Dedifferentiated amniotic fluid mesenchymal stem cell (primary cell): ENCODE measurements around the gene IFNL2.
"Not testable (repeated sequence)": the region's sequence is repeated elsewhere in the genome, so short reads cannot be mapped to it uniquely, and the experiment has no call there.

Source experiments
- DNase-seq: peaks from one replicate; pipeline ENCODE4 v3.0.0-alpha.2; 2016; ENCODE audit errors: extremely low spot score

The IFNL2 gene

GRCh38 chr19:39253374-39254149, 14.6 kb upstream of the IFNL2 start:
- DNase-seq, result peak; percentile 9

GRCh38 chr19:39254531-39255345, 13.5 kb upstream of the IFNL2 start:
- peak; percentile 12 for DNase-seq

GRCh38 chr19:39257227-39257626, 11.0 kb upstream of the IFNL2 start:
- peak; percentile 14 for DNase-seq

GRCh38 chr19:39261704-39262103, 6.5 kb upstream of the IFNL2 start:
- no peak for DNase-seq

DNA sequence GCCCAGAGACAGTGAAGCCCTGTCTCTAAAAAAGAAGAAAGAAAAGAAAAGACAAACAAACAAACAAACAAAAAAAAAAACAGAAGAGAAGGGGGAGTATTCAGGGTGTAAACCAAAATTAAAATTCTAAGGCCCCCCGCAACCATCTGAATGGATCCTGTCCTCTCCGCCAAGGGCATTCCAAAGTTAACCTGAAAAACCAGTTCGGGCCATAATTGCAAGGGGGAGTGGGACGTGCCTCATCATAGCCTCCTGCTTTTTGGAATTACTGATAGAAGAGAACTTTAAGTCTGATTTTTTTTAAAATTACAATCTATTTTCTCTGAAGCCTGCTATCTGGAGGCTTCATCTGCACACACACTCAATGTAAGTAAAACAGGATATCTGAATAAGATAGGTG, 5.7 kb upstream of the IFNL2 start:
- no peak for DNase-seq

DNA sequence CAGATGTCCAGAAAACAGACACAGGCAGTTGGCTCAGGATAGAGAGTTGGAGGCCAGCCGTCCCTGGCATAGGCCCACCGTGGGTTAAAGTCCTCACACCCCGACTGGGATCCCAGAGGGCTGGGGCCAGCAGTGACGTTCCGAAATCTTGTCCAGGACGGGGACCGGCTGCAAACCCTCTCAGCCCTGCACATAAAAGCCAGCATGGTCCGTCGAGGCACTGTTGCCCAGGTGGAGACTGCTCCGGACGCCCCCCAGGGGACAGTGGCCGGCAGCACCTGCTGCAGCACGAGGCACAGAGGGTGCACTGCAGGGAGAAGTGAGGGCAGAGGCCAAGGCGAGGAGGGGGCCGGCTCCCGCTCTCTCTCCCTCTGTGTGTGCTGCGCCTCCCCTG, 4.3 kb upstream of the IFNL2 start:
- no peak for DNase-seq

DNA sequence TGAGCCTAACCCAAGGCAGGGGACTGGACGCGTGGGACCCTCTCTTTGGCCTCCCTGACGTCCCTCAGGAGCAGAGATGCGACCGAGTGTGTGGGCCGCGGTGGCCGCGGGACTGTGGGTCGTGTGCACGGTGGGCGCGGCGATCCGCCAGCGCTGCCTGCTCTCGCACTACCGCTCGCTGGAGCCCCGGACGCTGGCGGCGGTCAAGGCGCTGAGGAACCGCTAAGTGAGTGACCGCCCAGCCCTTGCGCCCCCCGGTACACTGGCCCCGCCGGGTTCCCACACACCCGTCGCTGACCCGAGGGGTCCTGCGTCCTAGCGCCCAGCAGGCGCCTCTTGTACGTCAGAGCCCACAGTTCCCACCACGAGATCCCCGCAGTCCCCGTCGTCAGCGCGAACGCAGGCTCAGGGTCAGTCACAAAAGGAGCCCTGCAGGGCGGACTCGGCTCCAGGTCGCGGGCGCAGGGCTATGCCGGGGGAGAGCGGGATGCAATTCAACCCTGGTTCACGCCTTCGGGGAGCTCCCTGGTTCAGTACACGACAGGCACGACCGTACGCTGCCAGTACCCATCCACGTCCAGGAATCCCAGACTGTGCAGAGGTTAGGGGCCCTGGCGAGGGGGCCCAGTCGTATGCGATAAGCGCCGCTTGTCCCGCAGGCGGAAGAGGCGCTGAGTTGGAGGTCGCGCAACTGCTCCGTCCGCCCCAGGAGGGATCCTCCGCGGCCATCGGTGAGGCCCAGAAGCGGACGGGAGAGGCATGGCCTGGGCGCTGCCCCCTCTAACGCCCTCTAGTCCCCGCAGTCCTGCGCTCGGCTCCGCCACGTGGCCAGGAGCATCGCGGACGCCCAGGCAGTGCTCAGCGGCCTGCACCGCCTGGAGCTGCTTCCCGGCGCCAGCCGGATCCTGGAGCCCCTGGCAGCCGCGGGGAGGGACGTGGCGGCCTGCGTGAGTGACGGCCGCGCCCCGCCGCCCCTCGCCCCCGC, 3.6 kb upstream of the IFNL2 start:
- no peak for DNase-seq

DNA sequence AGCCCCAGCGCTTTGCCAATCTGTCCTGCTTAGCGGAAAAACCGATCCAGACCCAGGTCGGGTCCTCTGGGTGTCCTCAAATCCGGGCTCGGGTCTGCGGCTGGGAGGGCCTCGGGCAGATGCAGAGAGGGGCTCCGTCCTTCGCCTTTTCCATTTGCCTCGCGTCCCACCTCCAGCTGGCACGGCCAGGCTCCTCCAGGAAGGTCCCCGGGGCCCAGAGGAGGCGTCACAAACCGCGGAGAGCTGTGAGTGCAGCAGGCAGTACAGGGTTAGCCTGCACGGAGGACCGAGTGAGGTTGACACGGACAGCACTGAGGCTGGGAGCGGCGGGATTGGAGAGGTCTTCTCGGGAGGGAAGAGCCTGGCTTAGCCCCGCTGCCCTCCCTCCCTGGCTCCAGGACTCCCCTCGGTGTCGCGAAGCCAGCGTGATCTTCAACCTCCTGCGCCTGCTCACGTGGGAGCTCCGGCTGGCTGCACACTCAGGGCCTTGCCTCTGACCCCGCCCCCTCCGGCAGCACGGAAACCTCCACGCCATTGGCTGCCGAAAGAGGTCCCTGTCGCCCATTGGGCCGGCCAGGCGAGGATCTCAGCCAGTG, 2.8 kb upstream of the IFNL2 start:
- DNase-seq, result no peak

GRCh38 chr19:39268531-39269223, 481 bp downstream of the IFNL2 start:
- not testable (repeated sequence) for DNase-seq

DNA sequence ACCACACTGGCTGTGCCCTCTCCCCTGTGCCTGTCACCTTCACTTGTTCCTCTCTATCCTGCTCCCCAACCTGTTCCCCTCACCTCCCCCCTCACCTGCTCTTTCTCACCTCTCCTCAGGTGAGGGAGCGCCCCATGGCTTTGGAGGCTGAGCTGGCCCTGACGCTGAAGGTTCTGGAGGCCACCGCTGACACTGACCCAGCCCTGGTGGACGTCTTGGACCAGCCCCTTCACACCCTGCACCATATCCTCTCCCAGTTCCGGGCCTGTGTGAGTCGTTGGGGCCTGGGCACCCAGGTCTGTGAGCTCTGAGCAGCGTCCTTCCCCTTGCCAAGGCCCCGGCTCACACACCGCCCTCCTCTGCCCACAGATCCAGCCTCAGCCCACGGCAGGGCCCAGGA, 1.2 kb downstream of the IFNL2 start:
- DNase-seq, result not testable (repeated sequence)

DNA sequence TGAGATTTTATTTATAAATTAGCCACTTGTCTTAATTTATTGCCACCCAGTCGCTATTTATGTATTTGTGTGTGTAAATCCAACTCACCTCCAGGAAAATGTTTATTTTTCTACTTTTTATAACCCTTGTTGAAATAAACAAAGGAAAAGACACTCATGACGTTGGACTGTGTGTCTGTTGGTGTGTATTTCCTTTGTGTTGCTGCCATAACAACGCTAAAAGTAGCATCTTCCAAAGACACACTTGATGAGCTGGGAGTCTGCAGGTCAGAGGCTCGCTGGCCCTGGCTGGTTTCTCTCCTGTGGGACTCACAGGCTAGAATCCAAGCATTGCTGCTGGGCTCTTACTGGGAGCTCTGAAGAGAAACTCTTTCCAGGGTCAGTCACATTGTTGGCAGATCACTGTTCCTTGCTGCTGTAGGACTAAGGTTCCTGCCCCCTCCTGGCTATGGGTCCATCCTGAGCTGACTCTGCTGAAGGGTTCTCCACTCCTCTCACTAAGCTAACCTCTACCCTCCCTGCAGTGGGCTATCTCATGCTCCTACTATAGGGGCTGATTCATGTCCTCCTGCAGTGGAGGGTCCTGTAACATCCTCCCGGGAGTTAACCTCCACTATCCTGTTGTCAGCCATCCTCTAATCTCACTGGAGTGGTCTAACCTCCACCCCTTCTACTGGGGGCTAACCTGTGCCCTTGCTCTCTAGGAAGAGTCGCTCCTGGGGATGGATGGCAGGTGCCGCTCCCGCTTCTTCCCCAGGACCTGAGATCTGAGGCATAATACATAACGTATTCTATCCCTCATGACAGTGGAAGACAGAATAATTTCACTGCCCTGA, 2.1 kb downstream of the IFNL2 start:
- no peak for DNase-seq

GRCh38 chr19:39273859-39274258, 5.7 kb downstream of the IFNL2 start:
- not testable (repeated sequence) for DNase-seq

GRCh38 chr19:39275578-39275977, 7.4 kb downstream of the IFNL2 start:
- DNase-seq, result no peak

DNA sequence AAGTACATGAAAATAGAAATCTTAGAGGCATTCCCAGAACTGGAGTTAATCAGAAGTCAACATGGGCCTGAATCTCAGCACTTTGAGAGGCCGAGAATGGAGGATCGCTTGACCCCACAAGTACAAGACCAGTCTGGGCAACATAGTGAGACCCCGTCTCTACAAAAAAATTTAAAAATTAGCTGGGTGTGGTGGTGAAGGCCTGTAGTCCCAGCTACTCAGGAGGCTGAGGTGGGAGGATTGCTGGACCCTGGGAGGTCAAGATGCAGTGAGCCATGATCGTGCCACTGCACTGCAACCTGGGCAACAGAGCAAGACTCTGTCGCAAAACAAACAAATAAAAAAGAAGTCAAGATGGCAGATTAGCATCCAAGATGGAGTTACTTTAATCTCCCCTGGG, 8.5 kb downstream of the IFNL2 start:
- no peak for DNase-seq

GRCh38 chr19:39277598-39277997, 9.4 kb downstream of the IFNL2 start:
- DNase-seq, result no peak

DNA sequence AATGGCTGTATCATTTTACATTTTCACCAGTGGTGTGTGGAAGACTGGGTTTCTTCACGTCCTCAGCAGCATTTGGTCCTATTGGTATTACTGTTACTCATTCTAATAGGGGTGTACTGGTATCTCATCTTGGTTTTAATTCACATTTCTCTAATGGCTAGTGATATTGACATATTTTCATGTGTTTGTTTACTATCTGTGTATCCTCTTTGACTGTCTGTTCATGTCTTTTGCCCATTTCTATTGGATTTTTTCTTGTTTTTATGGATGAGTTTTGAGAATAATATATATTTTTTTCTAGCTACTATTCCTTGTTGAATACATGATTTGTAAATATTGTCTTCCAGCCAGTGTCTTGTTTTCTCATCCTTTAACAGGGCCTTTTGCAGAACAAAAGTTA, 13.8 kb downstream of the IFNL2 start:
- DNase-seq, result no peak

DNA sequence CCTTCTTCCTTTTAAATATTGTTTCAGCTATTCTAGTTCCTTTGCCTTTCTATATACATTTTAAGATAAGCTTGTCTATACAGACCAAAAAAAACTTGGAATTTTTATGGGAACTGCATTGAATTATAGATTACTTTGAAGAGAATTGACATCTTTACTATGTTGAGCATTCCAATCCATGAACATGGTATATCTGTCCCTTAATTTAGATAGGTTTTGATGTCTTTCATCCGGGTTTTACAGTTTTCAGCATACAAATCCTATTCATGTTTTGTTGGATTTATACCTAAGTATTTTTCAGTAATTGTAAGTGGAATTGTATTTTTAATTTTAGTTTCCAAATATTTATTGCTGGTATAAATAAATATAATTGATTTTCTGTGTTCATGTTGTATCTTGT, 15.8 kb downstream of the IFNL2 start:
- no peak for DNase-seq

GRCh38 chr19:39293394-39293793, 25.2 kb downstream of the IFNL2 start:
- no peak for DNase-seq

DNA sequence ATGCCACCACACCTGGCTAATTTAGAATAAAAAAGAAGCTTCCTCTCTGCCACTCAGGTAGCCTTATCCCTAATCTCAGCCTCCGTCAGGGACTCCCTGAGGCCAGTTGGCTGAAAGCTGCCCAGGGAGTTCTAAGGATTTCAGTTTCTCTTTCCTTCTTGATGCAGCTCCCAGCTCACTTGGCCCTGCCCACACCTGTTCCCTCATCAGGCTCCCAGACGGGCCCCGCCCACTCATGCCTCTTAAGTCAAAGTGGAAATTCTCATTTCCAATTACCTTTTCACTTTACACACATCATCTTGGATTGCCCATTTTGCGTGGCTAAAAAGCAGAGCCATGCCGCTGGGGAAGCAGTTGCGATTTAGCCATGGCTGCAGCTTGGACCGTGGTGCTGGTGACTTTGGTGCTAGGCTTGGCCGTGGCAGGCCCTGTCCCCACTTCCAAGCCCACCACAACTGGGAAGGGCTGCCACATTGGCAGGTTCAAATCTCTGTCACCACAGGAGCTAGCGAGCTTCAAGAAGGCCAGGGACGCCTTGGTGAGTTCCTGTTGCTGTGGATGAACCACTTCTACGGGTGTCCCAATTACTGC, 28.0 kb downstream of the IFNL2 start, which contains the start of gene IFNL1:
Gene IFNL1, plus strand, starts transcription at position 353 of the 591 bp plus-strand sequence. Its CDS starts 15 bp downstream, at position 368.
- no peak for DNase-seq
